Cardiac fibroblast (primary cell): ENCODE measurements around the gene CNGA1.

Source experiments
- DNase-seq, 2 donors: peaks; one replicate each; pipeline versions ENCODE4 v3.0.0 to v3.0.0-alpha.2; 2010; ENCODE audit warnings: low read depth in 2 of 2
- H3K4me3 ChIP-seq, 2 donors: replicated peaks in 1 of 2; 1 replicate in 1 of 2; 2 replicates in 1 of 2; pipeline ENCODE4 v1.5.1; 2011; ENCODE audit warnings: low read depth in 2 of 2, low read length in 2 of 2, mild to moderate bottlenecking in 2 of 2, moderate library complexity in 1 of 2
- TF ChIP-seq, protein P1 (sequence below): IDR thresholded peaks from one replicate; pipeline ENCODE4 v1.5.1; 2011; ENCODE audit warnings: low read depth, mild to moderate bottlenecking, low read length, inconsistent platforms

Gene CNGA1

GRCh38 chr4:48039561-48039960 lies 23.1 kb upstream of the CNGA1 start:
- TF ChIP-seq, protein P1, sequence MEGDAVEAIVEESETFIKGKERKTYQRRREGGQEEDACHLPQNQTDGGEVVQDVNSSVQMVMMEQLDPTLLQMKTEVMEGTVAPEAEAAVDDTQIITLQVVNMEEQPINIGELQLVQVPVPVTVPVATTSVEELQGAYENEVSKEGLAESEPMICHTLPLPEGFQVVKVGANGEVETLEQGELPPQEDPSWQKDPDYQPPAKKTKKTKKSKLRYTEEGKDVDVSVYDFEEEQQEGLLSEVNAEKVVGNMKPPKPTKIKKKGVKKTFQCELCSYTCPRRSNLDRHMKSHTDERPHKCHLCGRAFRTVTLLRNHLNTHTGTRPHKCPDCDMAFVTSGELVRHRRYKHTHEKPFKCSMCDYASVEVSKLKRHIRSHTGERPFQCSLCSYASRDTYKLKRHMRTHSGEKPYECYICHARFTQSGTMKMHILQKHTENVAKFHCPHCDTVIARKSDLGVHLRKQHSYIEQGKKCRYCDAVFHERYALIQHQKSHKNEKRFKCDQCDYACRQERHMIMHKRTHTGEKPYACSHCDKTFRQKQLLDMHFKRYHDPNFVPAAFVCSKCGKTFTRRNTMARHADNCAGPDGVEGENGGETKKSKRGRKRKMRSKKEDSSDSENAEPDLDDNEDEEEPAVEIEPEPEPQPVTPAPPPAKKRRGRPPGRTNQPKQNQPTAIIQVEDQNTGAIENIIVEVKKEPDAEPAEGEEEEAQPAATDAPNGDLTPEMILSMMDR: no peak
- DNase-seq: no peak

GRCh38 chr4:48038666-48039065 lies 22.2 kb upstream of the CNGA1 start:
- H3K4me3 ChIP-seq: no peak overlapping the region
- TF ChIP-seq, protein P1: no peak
- no peak for DNase-seq

More at GRCh38 chr4:48039561-48039960, 23.1 kb upstream of the CNGA1 start:
- no peak overlapping the region for H3K4me3 ChIP-seq

GRCh38 chr4:48037117-48037462 lies 20.6 kb upstream of the CNGA1 start:
- no peak for DNase-seq
- TF ChIP-seq, protein P1: no peak
- H3K4me3 ChIP-seq: no peak overlapping the region

GRCh38 chr4:48035952-48036351 lies 19.5 kb upstream of the CNGA1 start:
- no peak overlapping the region for H3K4me3 ChIP-seq
- DNase-seq: no peak
- TF ChIP-seq, protein P1: no peak

- DNase-seq: peak; percentile 18 to 55
- TF ChIP-seq, protein P1: peak; percentile 72
- no peak overlapping the region for H3K4me3 ChIP-seq
These were observed 17.4 kb upstream of the CNGA1 start for GRCh38 chr4:48033825-48034413.

DNA sequence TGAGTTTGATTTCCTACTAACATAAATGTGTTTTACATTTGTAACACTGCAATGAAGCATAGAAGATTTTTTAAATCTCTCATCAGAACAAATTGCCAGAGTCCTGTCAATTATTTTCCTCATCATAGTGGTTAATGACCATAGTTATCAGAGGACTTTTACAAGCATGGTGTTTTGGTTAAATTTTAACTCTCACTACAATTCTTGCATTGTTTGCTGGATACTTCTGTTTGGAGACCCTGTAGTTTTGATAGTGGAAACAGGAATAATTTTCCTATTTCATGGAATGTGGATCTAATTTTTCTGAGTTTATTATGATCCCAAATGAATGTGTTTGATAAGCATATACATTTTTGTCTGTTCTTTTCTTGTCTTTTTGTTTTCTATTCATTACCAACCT lies 16.9 kb upstream of the CNGA1 start:
- TF ChIP-seq, protein P1: no peak
- DNase-seq: no peak
- H3K4me3 ChIP-seq: no peak overlapping the region

GRCh38 chr4:48032721-48033120 lies 16.2 kb upstream of the CNGA1 start:
- peak; percentile 11 to 27 for DNase-seq
- TF ChIP-seq, protein P1: no peak
- H3K4me3 ChIP-seq: no peak overlapping the region
